Osteocyte (in vitro differentiated cells): ENCODE results near the gene KLHL3. TPM values are rescaled to one million over a fixed set of nuclear protein-coding genes. Genes with fewer than 3 reads are reported as not detected.

Source experiments
- DNase-seq: peaks from one replicate; pipeline ENCODE4 v3.0.0; 2021; ENCODE audit warnings: mixed read lengths; ENCODE audit not compliant: unreplicated experiment; ENCODE audit errors: extremely low spot score
- H3K27ac Mint-ChIP-seq: one replicate; pipeline ENCODE4 v1.8.0; 2021; ENCODE audit warnings: mild to moderate bottlenecking, mixed read lengths; ENCODE audit not compliant: unreplicated experiment
- H3K27me3 Mint-ChIP-seq: one replicate; pipeline ENCODE4 v1.8.0; 2021; ENCODE audit warnings: mixed read lengths; ENCODE audit not compliant: unreplicated experiment
- H3K36me3 Mint-ChIP-seq: one replicate; pipeline ENCODE4 v1.8.0; 2021; ENCODE audit warnings: mixed read lengths; ENCODE audit not compliant: unreplicated experiment
- H3K4me1 Mint-ChIP-seq: one replicate; pipeline ENCODE4 v1.8.0; 2021; ENCODE audit warnings: mixed read lengths; ENCODE audit not compliant: unreplicated experiment
- H3K4me3 Mint-ChIP-seq: one replicate; pipeline ENCODE4 v1.8.0; 2021; ENCODE audit warnings: mild to moderate bottlenecking, moderate library complexity, mixed read lengths; ENCODE audit not compliant: unreplicated experiment
- H3K9me3 Mint-ChIP-seq: one replicate; pipeline ENCODE4 v1.8.0; 2021; ENCODE audit warnings: mixed read lengths; ENCODE audit not compliant: unreplicated experiment
- CTCF ChIP-seq: fragments of 200-600 bp; sonication (generic); IDR thresholded peaks from 2 replicates; pipeline ENCODE4 v1.5.0; 2021; ENCODE audit warnings: antibody characterized with exemption, mild to moderate bottlenecking, moderate library complexity
- total RNA-seq: library from RNA; stranded (reverse); gene quantifications from 2 replicates; pipeline ENCODE4 v1.2.1, GENCODE V29; 2021

KLHL3 gene
- total RNA-seq, 1 donor from 2014 or later, result 3.1 TPM

GRCh38 chr5:137581776-137582175 is 154.1 kb downstream of the KLHL3 start:
- no peaks in the 10 kb centered on the region for H3K36me3 Mint-ChIP-seq

GRCh38 chr5:137580030-137580429 is 155.9 kb downstream of the KLHL3 start:
- H3K36me3 Mint-ChIP-seq, result no peaks in the 10 kb centered on the region
- DNase-seq, result peak; percentile 46
- H3K27me3 Mint-ChIP-seq, result peaks cover 4% of the 10 kb centered on the region
- H3K4me3 Mint-ChIP-seq, result no peak overlapping the region
- TF ChIP-seq CTCF, result peak; percentile 31
- peaks cover 3% of the 10 kb centered on the region for H3K9me3 Mint-ChIP-seq
- peaks cover 27% of the 10 kb centered on the region for H3K4me1 Mint-ChIP-seq
- no peak overlapping the region for H3K27ac Mint-ChIP-seq

More at GRCh38 chr5:137581776-137582175, 154.1 kb downstream of the KLHL3 start:
- Mint-ChIP-seq H3K27ac (no peak overlapping the region), H3K27me3 (peaks cover 12% of the 10 kb centered on the region), H3K9me3 (peaks cover 12% of the 10 kb centered on the region), H3K4me3 (no peak overlapping the region), H3K4me1 (peaks cover 12% of the 10 kb centered on the region)
- TF ChIP-seq CTCF, result no peak
- no peak for DNase-seq

- no peak for DNase-seq
- Mint-ChIP-seq H3K4me1 (peaks cover 57% of the 10 kb centered on the region), H3K36me3 (no peaks in the 10 kb centered on the region), H3K9me3 (no peaks in the 10 kb centered on the region), H3K27me3 (no peaks in the 10 kb centered on the region), H3K27ac (no peak overlapping the region), H3K4me3 (no peak overlapping the region)
- no peak for TF ChIP-seq CTCF
Measured at GRCh38 chr5:137575847-137576246, 160.0 kb downstream of the KLHL3 start.

- peaks cover 59% of the 10 kb centered on the region for H3K4me1 Mint-ChIP-seq
- H3K36me3 Mint-ChIP-seq, result no peaks in the 10 kb centered on the region
- H3K4me3 Mint-ChIP-seq, result no peak overlapping the region
- no peak overlapping the region for H3K27ac Mint-ChIP-seq
- no peak for DNase-seq
- H3K9me3 Mint-ChIP-seq, result no peaks in the 10 kb centered on the region
- no peaks in the 10 kb centered on the region for H3K27me3 Mint-ChIP-seq
- TF ChIP-seq CTCF, result no peak
Measured at GRCh38 chr5:137575211-137575610, 160.7 kb downstream of the KLHL3 start.

GRCh38 chr5:137573376-137573775 is 162.5 kb downstream of the KLHL3 start:
- TF ChIP-seq CTCF, result no peak
- H3K27ac Mint-ChIP-seq, result no peak overlapping the region
- no peaks in the 10 kb centered on the region for H3K36me3 Mint-ChIP-seq
- no peaks in the 10 kb centered on the region for H3K9me3 Mint-ChIP-seq
- no peaks in the 10 kb centered on the region for H3K27me3 Mint-ChIP-seq
- no peak for DNase-seq
- no peak overlapping the region for H3K4me3 Mint-ChIP-seq
- peaks cover 60% of the 10 kb centered on the region for H3K4me1 Mint-ChIP-seq
